Endothelial cell of umbilical vein (primary cell): ENCODE measurements around the gene GGT6. TPM values are rescaled to one million over a fixed set of nuclear protein-coding genes. Genes with fewer than 3 reads are reported as not detected.

Experiments used
- BruUV-seq: library from RNA; stranded (reverse); fragments of 400-500 nt; replicated peaks from 2 replicates; lab custom pipeline; 2021; lab: Mats Ljungman, UMichigan
- CTCF ChIA-PET: fragments of 300-600, 350-600 bp; sonication (Branson Sonifier 250); formaldehyde crosslinking; loops from one replicate; lab custom pipeline; 2021; ENCODE audit warnings: antibody characterized with exemption, inconsistent platforms; lab: Charles Lee
- POLR2A ChIA-PET: fragments of 300-600, 350-600 bp; sonication (Branson Sonifier 250); formaldehyde crosslinking; loops from one replicate; lab custom pipeline; 2021; ENCODE audit warnings: antibody characterized with exemption, inconsistent platforms; lab: Charles Lee
- DNase-seq: peaks from one replicate; pipeline ENCODE4 v3.0.0-alpha.2; 2011; ENCODE audit warnings: low read depth, low spot score
- FAIRE-seq: peaks from 2 replicates; lab custom pipeline; 2011; peaks lifted over from hg19 to GRCh38; lab: Jason Lieb, UNC
- H2AFZ ChIP-seq: 2 replicates; pipeline ENCODE4 v1.6.0; 2012; ENCODE audit warnings: low read depth, low read length, control low read depth, inconsistent platforms
- H3K27ac ChIP-seq: 2 replicates; pipeline ENCODE4 v1.5.1; 2011; ENCODE audit warnings: low read depth, mild to moderate bottlenecking, control low read depth, low read length, moderate library complexity; ENCODE audit not compliant: insufficient read depth
- H3K27me3 ChIP-seq, 2 experiments: 2 replicates each; pipeline versions ENCODE4 v1.6.0 to v1.6.1; 2011; ENCODE audit warnings: low read length in 2 of 2, mixed read lengths in 1 of 2; ENCODE audit not compliant: control insufficient read depth in 2 of 2, insufficient read depth in 2 of 2
- H3K36me3 ChIP-seq, 2 experiments: 2 replicates in 1 of 2; 3 replicates in 1 of 2; pipeline ENCODE4 v1.5.1; 2011; ENCODE audit warnings: low read length in 2 of 2, mild to moderate bottlenecking in 1 of 2, moderate library complexity in 1 of 2; ENCODE audit not compliant: control insufficient read depth in 2 of 2, insufficient read depth in 2 of 2; ENCODE audit errors: extremely low read depth in 1 of 2
- H3K4me1 ChIP-seq: 3 replicates; pipeline ENCODE4 v1.5.1; 2011; ENCODE audit warnings: mild to moderate bottlenecking, low read length; ENCODE audit not compliant: control insufficient read depth, insufficient read depth; ENCODE audit errors: extremely low read depth
- H3K4me2 ChIP-seq: 2 replicates; pipeline ENCODE4 v1.6.1; 2011; ENCODE audit warnings: low read length, control low read depth, mixed read lengths; ENCODE audit not compliant: insufficient read depth
- H3K4me3 ChIP-seq, 3 experiments: fragments of 200-600 bp in 1 of 3; sonication (generic), shearing (Covaris generic) in 1 of 3; replicated peaks in 1 of 3; 2 replicates each; pipeline ENCODE4 v1.5.1; 2011 to 2016; ENCODE audit warnings: control low read depth in 3 of 3, low read length in 3 of 3, mild to moderate bottlenecking in 2 of 3, inconsistent platforms in 1 of 3, low read depth in 1 of 3, moderate library complexity in 1 of 3; ENCODE audit not compliant: insufficient read depth in 1 of 3
- H3K79me2 ChIP-seq: 2 replicates; pipeline ENCODE4 v1.6.0; 2012; ENCODE audit warnings: low read length, inconsistent platforms; ENCODE audit not compliant: control insufficient read depth, insufficient read depth
- H3K9ac ChIP-seq: replicated peaks from 2 replicates; pipeline ENCODE3; 2011; ENCODE audit warnings: low read length, control low read depth; ENCODE audit not compliant: insufficient read depth; ENCODE audit errors: extremely low read depth
- H3K9me1 ChIP-seq: replicated peaks from 3 replicates; pipeline ENCODE4 v1.6.0; 2011; ENCODE audit warnings: mild to moderate bottlenecking, low read length; ENCODE audit not compliant: control insufficient read depth, insufficient read depth; ENCODE audit errors: extremely low read depth
- H3K9me3 ChIP-seq: replicated peaks from 2 replicates; pipeline ENCODE4 v1.5.1; 2012; ENCODE audit warnings: low read length, inconsistent platforms; ENCODE audit not compliant: control insufficient read depth, insufficient read depth
- H4K20me1 ChIP-seq: replicated peaks from 2 replicates; pipeline ENCODE3; 2011; ENCODE audit warnings: mild to moderate bottlenecking, low read length; ENCODE audit not compliant: control insufficient read depth, insufficient read depth; ENCODE audit errors: extremely low read depth
- CTCF ChIP-seq, 2 donors: IDR thresholded peaks; 1 replicate in 1 of 2; 2 replicates in 1 of 2; pipeline ENCODE4 v1.5.1; 2011; ENCODE audit warnings: low read length in 2 of 2, mild to moderate bottlenecking in 2 of 2, moderate library complexity in 2 of 2, control low read depth in 1 of 2, inconsistent platforms in 1 of 2, low read depth in 1 of 2; ENCODE audit not compliant: insufficient read depth in 1 of 2; ENCODE audit errors: extremely low read depth in 1 of 2
- FOS ChIP-seq: IDR thresholded peaks from 2 replicates; pipeline ENCODE4 v1.6.1; 2011; ENCODE audit warnings: mild to moderate bottlenecking, low read length, moderate library complexity, borderline replicate concordance; ENCODE audit not compliant: insufficient read depth
- GATA2 ChIP-seq: IDR thresholded peaks from 2 replicates; pipeline ENCODE4 v1.7.0; 2011; ENCODE audit warnings: low read depth, mild to moderate bottlenecking, moderate library complexity, mixed read lengths, low read length; ENCODE audit not compliant: insufficient read length, insufficient read depth
- JUN ChIP-seq: IDR thresholded peaks from 2 replicates; pipeline ENCODE4 v1.6.1; 2011; ENCODE audit warnings: borderline replicate concordance, low read depth; ENCODE audit not compliant: insufficient read length, insufficient read depth
- MAX ChIP-seq: IDR thresholded peaks from 2 replicates; pipeline ENCODE4 v1.6.1; 2011; ENCODE audit not compliant: insufficient read depth, insufficient read length
- MYC ChIP-seq: IDR thresholded peaks from one replicate; pipeline ENCODE4 v1.6.1; 2011; ENCODE audit warnings: mild to moderate bottlenecking, low read depth, low read length
- POLR2A ChIP-seq: IDR thresholded peaks from 2 replicates; pipeline ENCODE4 v1.6.1; 2012; ENCODE audit warnings: low read depth, mild to moderate bottlenecking, control low read depth, low read length
- POLR2AphosphoS5 ChIP-seq: IDR thresholded peaks from 2 replicates; pipeline ENCODE4 v1.6.1; 2012; ENCODE audit warnings: low read depth, mild to moderate bottlenecking, control low read depth, low read length, moderate library complexity; ENCODE audit not compliant: insufficient read depth
- dilution Hi-C: fragments of 300-500 bp; cut with MboI; formaldehyde crosslinking; loops from one replicate; pipeline ENCODE4 v1.15.0; 2019; ENCODE audit warnings: low sequenced_read_pairs; ENCODE audit not compliant: extremely low pct_ligation_motif_present
- intact Hi-C: fragments of 100-400 bp; cut with micrococcal nuclease; formaldehyde crosslinking; loops from one replicate; pipeline ENCODE4 v1.10.0; 2022
- polyA plus RNA-seq, 4 experiments: library from polyadenylated mRNA; depleted of rRNA in 3 of 4; stranded (reverse) in 3 of 4; unstranded in 1 of 4; fragments of >200 nt; gene quantifications; 2 replicates each; pipeline versions ENCODE4 v1.2.1 to v1.2.3, GENCODE V29; 2011 to 2012; ENCODE audit warnings: missing spikeins in 1 of 4
- total RNA-seq: library from RNA; stranded (reverse); gene quantifications from 2 replicates; pipeline ENCODE4 v1.2.3, GENCODE V29; 2021

Gene GGT6
- total and polyA plus RNA-seq, 2 donors (not counting 3 experiments of a cell fraction or from before 2014, with no cell fraction given) = not detected

GRCh38 chr17:4516735-4517134, 43.6 kb downstream of the GGT6 start:
- ChIA-PET POLR2A (no interaction called here), CTCF (interaction anchor here (0.7 to 1.7 kb wide), 5 partner anchors 9 to 50 kb away, joined by 3 to 6 read pairs (median 4); no protein-coding TSS in a partner anchor)
- no peak overlapping the region for H2AFZ ChIP-seq
- H3K27ac ChIP-seq = no peak overlapping the region
- no peaks in the 10 kb centered on the region for H3K9me1 ChIP-seq
- H3K36me3 ChIP-seq = peaks cover 0 to 12% of the 10 kb centered on the region in 2 experiments
- no peaks in the 10 kb centered on the region for H4K20me1 ChIP-seq
- dilution Hi-C loops (no loop called here), intact Hi-C loops (no loop called here)
- peaks cover 14% of the 10 kb centered on the region for H3K4me1 ChIP-seq
- H3K9ac ChIP-seq = no peak overlapping the region
- no peaks in the 10 kb centered on the region for H3K79me2 ChIP-seq
- H3K27me3 ChIP-seq = no peaks in the 10 kb centered on the region
- no peak overlapping the region for H3K4me3 ChIP-seq
- H3K4me2 ChIP-seq = no peak overlapping the region
- no peaks in the 10 kb centered on the region for H3K9me3 ChIP-seq
- no peak for DNase-seq
- FAIRE-seq = no peak
- no TSS peak for BruUV-seq
- TF ChIP-seq CTCF (IDR thresholded peaks at IDR 0.05; ENCODE audit: extremely low read depth in 1 of 2, insufficient read depth in 1 of 2, low read depth in 1 of 2, low read length in 2 of 2) (no peak), GATA2 (no peak), FOS (no peak), MAX (no peak), POLR2AphosphoS5 (no peak), MYC (no peak), POLR2A (no peak), JUN (no peak)
